ENCODE results near the gene ASMT.
"Not testable (repeated sequence)": the region's sequence is repeated elsewhere in the genome, so short reads cannot be mapped to it uniquely, and the experiment has no call there.

Gene ASMT

DNA sequence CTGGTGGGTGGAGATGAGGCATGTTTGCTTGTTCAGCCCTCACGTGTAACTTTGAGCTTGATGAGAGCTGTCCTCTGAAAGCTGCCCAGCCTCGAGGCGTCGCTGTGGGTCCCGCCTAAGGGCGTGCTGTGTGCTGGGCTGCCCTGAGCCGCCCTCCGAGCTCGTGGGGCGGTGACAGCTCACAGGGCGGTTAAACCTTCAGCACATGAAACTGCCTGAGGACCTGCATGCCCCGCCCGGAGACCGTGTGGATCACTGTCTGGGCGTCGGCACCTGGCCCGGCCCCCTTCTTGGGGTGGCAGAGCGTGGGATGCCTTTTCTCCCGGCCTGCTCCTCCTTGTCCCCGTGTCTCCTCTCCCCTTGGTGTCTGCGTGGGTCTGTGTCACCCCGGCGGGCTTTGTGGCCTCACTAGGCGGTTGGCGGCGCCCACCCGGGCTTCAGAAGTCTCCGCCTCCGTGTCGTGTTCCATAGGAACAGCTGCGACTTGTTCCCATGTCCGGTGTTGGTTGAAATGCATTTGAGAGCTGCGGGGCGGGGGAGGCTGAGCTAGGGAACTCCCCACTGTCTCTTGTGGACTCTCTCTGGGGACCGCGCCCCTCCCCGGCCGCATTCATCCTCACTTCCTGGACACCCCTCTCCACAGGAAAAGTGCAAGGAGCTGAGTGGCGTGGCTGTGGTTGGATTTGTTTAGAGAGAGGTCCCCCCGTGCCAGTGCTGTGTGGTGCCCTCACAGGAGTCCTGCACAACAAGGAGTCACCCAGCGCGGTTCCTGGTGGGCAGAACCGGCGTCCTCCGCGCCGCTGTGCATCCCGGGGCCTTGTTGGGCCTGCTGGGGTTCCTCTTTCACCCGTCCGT is 16.6 kb upstream of the ASMT start:
- DNase-seq: no peak

DNA sequence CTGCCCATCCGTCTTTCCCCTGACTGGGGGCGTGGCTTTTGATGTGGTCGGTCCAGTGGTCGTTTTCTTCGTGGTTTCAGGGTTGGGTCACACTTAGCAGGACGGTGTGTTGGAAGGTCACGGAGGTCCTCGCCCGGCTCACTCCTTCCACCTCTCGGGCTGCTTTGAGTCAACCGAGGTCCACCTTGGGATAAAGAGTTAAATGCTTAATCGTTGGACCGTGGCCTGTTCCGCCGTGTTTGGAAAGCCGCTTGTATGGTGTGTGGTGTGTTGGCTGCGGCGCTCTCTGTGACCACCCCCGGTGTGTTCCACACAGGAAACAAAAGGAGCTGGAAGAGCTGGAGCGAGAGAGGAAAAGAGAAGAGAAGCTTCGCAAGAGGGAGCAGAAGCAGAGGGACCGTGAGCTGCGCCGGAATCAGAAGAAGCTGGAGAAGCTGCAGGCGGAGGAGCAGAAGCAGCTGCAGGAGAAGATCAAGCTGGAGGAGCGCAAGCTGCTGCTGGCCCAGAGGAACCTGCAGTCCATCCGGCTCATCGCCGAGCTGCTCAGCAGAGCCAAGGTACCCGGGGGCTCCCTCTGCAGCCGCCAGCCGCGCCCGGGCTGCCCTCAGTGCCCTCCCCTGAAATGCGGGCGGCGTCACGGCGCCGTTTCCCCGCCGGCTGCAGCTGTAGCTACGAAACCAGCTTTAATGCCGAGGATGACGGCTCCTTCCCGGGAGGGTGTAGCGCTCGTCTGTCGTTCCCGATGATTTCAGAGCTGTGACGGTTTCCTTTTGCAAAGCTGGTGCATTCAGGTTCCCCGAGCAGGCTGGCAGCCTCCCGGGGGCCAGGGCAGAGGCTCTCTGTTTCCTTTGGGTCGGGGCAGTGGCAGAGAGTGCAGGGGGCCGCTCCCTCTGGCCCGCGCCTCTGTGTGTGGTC is 15.7 kb upstream of the ASMT start:
- DNase-seq: no peak

GRCh38 chrX:1599791-1600405 is 15.0 kb upstream of the ASMT start:
- DNase-seq: no peak

GRCh38 chrX:1600406-1601050 is 14.3 kb upstream of the ASMT start:
- no peak for DNase-seq

DNA sequence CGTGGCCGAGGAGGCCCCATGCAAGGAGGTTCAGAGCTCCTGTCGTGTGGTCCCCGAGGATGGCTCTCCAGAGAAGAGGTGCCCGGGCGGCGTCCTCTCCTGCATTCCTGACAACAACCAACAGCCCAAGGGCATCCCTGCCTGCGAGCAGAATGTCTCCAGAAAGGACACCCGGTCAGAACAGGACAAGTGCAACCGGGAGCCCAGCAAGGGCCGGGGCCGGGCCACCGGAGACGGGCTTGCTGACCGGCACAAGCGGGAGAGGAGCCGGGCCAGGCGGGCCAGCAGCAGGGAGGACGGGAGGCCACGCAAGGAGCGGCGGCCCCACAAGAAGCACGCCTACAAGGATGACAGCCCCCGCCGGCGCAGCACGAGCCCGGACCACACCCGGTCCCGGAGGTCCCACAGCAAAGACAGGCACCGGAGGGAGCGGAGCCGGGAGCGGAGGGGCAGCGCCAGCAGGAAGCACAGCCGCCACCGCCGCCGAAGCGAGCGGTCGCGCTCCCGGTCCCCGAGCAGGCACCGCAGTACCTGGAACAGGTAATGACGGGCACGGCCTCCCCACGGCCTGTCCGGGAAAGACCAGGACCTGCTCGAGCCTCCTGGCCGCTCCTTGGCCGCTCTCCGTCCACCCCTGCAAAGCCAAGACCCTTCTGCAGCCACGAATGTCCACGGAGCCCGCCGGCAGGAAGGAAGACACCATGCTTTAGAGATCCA is 13.7 kb upstream of the ASMT start:
- DNase-seq: no peak

DNA sequence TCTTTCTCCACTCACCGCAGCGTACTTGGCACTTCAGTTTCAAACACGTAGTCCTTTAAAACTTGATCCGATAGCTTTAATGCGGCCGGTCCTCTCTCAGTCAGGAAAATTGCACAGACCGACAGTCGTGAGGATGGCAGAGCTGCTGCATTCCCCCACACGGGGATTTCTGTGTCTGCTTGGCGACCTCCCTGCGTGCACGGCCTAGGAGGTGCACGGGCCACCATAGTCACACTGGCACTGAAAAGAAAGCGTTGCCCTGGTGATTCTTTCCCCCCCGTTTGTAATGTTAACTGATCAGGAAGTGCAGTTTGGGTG is 13.1 kb upstream of the ASMT start:
- no peak for DNase-seq

DNA sequence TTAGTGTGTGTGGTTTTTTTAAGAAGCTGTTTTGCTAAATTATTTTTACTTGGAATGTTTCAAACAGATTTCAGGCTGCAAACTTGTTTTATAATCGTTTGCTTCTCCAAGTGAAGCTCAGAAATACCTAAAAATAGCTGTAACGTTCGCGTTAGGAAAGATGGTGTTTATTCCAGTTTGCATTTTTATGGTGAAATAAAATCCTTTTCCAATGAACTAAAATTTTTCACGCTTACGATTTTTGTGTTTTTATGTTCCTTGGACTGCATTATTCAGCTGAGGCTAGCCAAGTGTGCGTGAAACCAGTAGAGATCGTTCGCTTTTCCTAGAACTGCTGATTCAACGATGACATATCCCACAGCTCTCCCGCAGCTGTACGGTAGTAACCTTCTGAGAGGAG is 12.6 kb upstream of the ASMT start:
- no peak for DNase-seq

GRCh38 chrX:1606496-1606895 is 8.4 kb upstream of the ASMT start:
- DNase-seq: no peak

DNA sequence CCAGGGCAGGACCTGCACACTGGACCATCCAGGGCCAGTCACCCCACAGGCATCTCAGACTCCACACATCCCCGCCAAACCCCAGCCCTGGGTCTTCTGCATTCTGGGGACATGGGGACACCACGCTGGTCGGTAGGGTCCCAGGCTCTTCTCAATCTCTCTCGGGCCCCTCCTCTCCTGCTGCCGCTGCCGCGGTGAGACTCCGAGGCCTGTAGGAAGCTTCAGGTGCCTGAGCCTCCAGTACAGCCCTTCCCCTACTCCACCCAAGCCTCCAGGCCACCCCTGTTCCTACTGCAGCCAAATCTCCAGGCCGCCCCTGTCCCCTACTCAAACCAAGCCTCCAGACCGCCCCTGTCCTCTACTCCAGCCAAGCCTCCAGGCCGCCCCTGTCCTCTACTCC is 5.5 kb upstream of the ASMT start:
- no peak for DNase-seq

DNA sequence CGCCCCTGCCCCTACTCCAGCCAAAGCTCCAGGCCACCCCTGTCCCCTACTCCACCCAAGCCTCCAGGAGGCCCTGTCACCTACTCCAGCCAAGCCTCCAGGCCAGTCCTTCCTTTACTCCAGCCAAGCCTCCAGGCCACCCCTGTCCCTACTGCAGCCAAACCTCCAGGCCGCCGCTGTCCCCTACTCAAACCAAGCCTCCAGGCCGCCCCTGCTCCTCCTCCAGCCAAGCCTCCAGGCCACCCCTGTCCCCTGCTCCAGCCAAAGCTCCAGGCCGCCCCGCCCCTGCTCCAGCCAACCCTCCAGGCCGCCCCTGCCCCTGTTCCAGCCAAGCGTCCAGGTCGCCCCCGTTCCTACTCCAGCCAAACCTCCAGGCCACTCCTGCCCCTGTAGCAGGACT is 5.1 kb upstream of the ASMT start:
- DNase-seq: no peak

DNA sequence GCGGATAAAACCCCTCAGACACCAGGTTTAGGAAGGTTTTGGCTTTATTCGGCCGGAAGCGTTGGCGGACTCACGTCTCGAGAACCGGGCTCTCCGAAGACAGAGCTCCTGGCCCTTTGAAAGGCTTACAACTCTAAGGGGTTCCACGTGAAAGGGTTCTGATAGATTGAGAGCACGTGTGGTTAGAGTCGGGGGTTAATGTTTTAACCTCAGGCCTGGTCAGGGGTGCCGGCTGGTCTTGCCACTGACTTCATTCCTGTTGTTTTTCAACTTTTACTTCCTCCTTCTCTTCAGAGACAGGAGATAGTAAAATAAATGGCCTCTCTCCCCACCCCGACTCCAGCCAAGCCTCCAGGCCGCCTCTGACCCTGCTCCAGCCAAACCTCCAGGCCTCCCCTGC is 4.7 kb upstream of the ASMT start:
- no peak for DNase-seq

DNA sequence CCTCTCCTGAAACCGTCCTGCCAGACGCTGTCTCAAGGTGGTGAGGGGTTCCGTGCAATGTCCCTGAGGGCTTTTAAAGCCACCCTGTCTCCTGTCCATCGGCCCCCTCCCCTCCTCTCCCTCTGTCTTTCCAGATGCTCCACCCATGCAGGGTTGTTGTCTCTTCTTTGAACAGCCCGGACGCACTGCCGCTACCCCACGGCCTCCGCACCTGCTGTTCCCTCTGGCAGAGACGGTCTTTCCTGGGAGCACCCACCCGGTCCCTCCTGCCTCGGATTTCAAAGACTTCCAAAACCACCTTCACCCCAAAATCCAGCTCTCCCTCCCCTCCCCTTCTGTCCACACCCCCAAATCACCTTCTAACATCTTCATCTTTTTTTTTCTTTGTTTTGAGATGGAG is 4.1 kb upstream of the ASMT start:
- no peak for DNase-seq

- DNase-seq: no peak
These were observed 2.1 kb upstream of the ASMT start for GRCh38 chrX:1612641-1613286.

GRCh38 chrX:1618689-1619088 is 3.8 kb downstream of the ASMT start:
- DNase-seq: no peak

GRCh38 chrX:1623691-1624090 is 8.8 kb downstream of the ASMT start:
- no peak for DNase-seq

GRCh38 chrX:1624158-1624860 is 9.4 kb downstream of the ASMT start:
- DNase-seq: not testable (repeated sequence)

DNA sequence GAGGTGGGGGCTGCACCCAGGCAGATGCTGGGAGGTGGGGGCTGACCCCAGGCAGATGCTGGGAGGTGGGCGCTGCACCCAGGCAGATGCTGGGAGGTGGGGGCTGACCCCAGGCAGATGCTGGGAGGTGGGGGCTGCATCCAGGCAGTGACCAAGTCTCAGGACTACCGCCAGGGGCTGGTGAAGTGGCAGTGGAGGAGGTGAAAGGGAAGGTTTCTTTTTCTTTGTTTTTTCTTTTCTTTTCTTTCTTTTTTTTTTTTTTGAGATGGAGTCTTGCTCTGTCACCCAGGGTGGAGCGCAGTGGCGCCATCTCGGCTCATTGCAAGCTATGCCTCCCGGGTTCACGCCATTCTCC is 10.0 kb downstream of the ASMT start:
- DNase-seq: not testable (repeated sequence)

DNA sequence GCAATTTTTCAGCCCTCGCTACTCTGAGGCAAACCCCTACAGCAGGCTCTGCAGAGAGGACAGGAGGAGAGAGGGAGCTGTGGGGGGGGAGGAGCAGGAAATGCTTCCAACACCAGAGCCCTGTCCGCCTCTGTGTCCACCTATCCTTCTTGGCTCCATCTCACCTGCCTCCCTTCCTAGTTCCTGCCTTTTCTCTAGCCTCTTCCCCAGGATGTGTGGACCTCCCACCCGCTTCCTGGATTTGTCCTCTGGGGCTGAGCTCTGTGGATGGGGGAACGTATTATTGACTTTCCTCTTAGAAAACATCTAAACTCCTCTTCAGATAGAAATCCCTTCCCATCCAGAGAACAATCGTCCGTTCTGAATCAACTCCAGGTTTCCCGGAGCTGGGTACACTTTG is 14.4 kb downstream of the ASMT start:
- no peak for DNase-seq

GRCh38 chrX:1646009-1646408 is 31.1 kb downstream of the ASMT start:
- DNase-seq: no peak

- no peak for DNase-seq
These were observed 34.8 kb downstream of the ASMT start for GRCh38 chrX:1649621-1650020.

GRCh38 chrX:1652011-1652811 is 37.4 kb downstream of the ASMT start:
- peak; percentile 64 to 76 for DNase-seq

Data from NCI-H526 (cell line).